Adrenal gland (tissue), 12 donors: ENCODE results near the gene DOCK4. TPM values are rescaled to one million over a fixed set of nuclear protein-coding genes. Genes with fewer than 3 reads are reported as not detected.

ENCODE experiments used
- DNase-seq, 7 donors: peaks; one replicate each; pipeline ENCODE4 v3.0.0-alpha.2; 2019 to 2020
- H3K27ac ChIP-seq, 5 donors: fragments of 200-600 bp; sonication (generic) in 4 of 5; 1 replicate in 3 of 5; 2 replicates in 2 of 5; pipeline versions ENCODE4 v1.5.1 to v1.8.0; 2016 to 2020; ENCODE audit warnings: mild to moderate bottlenecking in 1 of 5
- H3K27me3 ChIP-seq: fragments of 200-600 bp; 2 replicates; pipeline ENCODE4 v1.8.0; 2021
- H3K36me3 ChIP-seq, 2 donors: fragments of 200-600 bp; replicated peaks in 1 of 2; 1 replicate in 1 of 2; 2 replicates in 1 of 2; pipeline versions ENCODE4 v1.5.1 to v1.8.0; 2018 to 2022
- H3K4me1 ChIP-seq, 2 donors: fragments of 200-600 bp; replicated peaks in 1 of 2; 1 replicate in 1 of 2; 2 replicates in 1 of 2; pipeline versions ENCODE4 v1.5.1 to v1.8.0; 2018 to 2021
- H3K4me3 ChIP-seq, 4 donors: fragments of 200-600 bp; sonication (generic) in 3 of 4; one replicate each; pipeline ENCODE4 v1.5.1; 2016 to 2018
- H3K9me3 ChIP-seq, 3 donors: fragments of 200-600 bp; sonication (generic) in 1 of 3; replicated peaks in 1 of 3; 1 replicate in 2 of 3; 2 replicates in 1 of 3; pipeline versions ENCODE4 v1.5.1 to v1.8.0; 2016 to 2021
- CTCF ChIP-seq, 6 experiments: fragments of 450-650 bp in 4 of 6; fragments of 200-600 bp in 2 of 6; sonication (generic) in 1 of 6; IDR thresholded peaks; 1 replicate in 5 of 6; 2 replicates in 1 of 6; pipeline versions ENCODE4 v1.5.1 to v1.8.0; 2016 to 2021; ENCODE audit warnings: antibody characterized with exemption in 6 of 6, mild to moderate bottlenecking in 2 of 6, moderate library complexity in 1 of 6
- POLR2A ChIP-seq, 2 donors: fragments of 450-650 bp; IDR thresholded peaks; one replicate each; pipeline ENCODE4 v1.6.1; 2017; ENCODE audit warnings: antibody characterized with exemption in 2 of 2, mild to moderate bottlenecking in 2 of 2, moderate library complexity in 1 of 2
- WGBS, 4 donors: extraction: QIAGEN DNeasy Blood & Tissue Kit in 2 of 4; methylation state at CpG; one replicate each; pipeline versions ENCODE4 v1.1.5 to v1.1.7; 2013 to 2017; 5-methylcytosine and 5-hydroxymethylcytosine counted together
- intact Hi-C, 2 donors: fragments of 100-400 bp; cut with DNase I; formaldehyde crosslinking; loops; one replicate each; pipeline versions ENCODE4 v1.14.1 to v1.15.0; 2022 to 2023
- polyA plus RNA-seq, 3 donors: library from polyadenylated mRNA; stranded (reverse); fragments of 200-250 nt in 2 of 3; fragments of 350-450 nt in 1 of 3; fragmentation: Illumina TruSeq in 1 of 3; extraction: RNeasy Lipid Tissue Mini Kit (QIAGEN cat#74804) in 1 of 3; gene quantifications; one replicate each; pipeline ENCODE4 v1.2.3, GENCODE V29; 2013 to 2014
- total RNA-seq, 9 donors: library from RNA; depleted of rRNA in 4 of 9; stranded (reverse); fragments of >200 nt in 4 of 9; fragments of 120-200 nt in 1 of 9; fragmentation: NEBNext Ultra II Directional in 1 of 9; extraction: Animal tissue kit (Norgen Biotek cat#: 25700) in 1 of 9; gene quantifications; one replicate each; pipeline versions ENCODE4 v1.1.0 to v1.2.4, GENCODE V29; 2013 to 2023
- donor health status: healthy with polysubstance abuse.
- donor health status: Bipolar disorder and iron deficiency.
- donor health status: DM: yes; HTN: yes; CAD: no.
- donor health status: DM: no; HTN: no; CAD: no.
- donor health status: DM: no; HTN: no; CAD: no.
- donor health status: DM: yes; HTN: yes; CAD: no.

Gene DOCK4
- total and polyA plus RNA-seq, 12 donors, result 6.2 to 37.6 (median 21.1) TPM

GRCh38 chr7:112010109-112010508 lies 196.1 kb downstream of the DOCK4 start:
- no peaks in the 10 kb centered on the region for H3K27me3 ChIP-seq
- WGBS, 4 donors, result 74 to 96% (median 91%) methylated on average over 2 of the region's 2 CpGs
- H3K4me1 ChIP-seq, result peaks cover 0 to 22% of the 10 kb centered on the region in 2 donors
- peak overlapping the region in 1 of 5 donors; percentile 46 for H3K27ac ChIP-seq
- H3K4me3 ChIP-seq, result no peak overlapping the region
- no peaks in the 10 kb centered on the region for H3K36me3 ChIP-seq
- intact Hi-C loops, result no loop called here
- no peaks in the 10 kb centered on the region for H3K9me3 ChIP-seq
- no peak for DNase-seq
- TF ChIP-seq CTCF (IDR thresholded peaks at IDR 0.05), result no peak
- no peak for TF ChIP-seq POLR2A (IDR thresholded peaks at IDR 0.05)

- H3K27ac ChIP-seq, result peak overlapping the region in 1 of 5 donors; percentile 12
- intact Hi-C loops, result no loop called here
Measured at GRCh38 chr7:112009081-112009480, 197.1 kb downstream of the DOCK4 start.

GRCh38 chr7:112007185-112007584 lies 199.0 kb downstream of the DOCK4 start:
- H3K27ac ChIP-seq, result no peak overlapping the region
- TF ChIP-seq CTCF (IDR thresholded peaks at IDR 0.05), result no peak
- TF ChIP-seq POLR2A (IDR thresholded peaks at IDR 0.05), result no peak
- peaks cover 0 to 21% of the 10 kb centered on the region in 2 donors for H3K4me1 ChIP-seq
- H3K4me3 ChIP-seq, result no peak overlapping the region
- no peaks in the 10 kb centered on the region for H3K36me3 ChIP-seq
- no peaks in the 10 kb centered on the region for H3K9me3 ChIP-seq
- DNase-seq, result no peak
- intact Hi-C loops, result no loop called here
- H3K27me3 ChIP-seq, result no peaks in the 10 kb centered on the region
- WGBS, 4 donors, result 65 to 72% (median 69%) methylated on average over 4 of the region's 4 CpGs

More at GRCh38 chr7:112009081-112009480, 197.1 kb downstream of the DOCK4 start:
- H3K4me3 ChIP-seq, result no peak overlapping the region
- no peak for DNase-seq
- no peaks in the 10 kb centered on the region for H3K9me3 ChIP-seq
- no peaks in the 10 kb centered on the region for H3K36me3 ChIP-seq
- no peaks in the 10 kb centered on the region for H3K27me3 ChIP-seq
- peaks cover 0 to 22% of the 10 kb centered on the region in 2 donors for H3K4me1 ChIP-seq
- TF ChIP-seq POLR2A (IDR thresholded peaks at IDR 0.05) (no peak), CTCF (IDR thresholded peaks at IDR 0.05) (no peak)

- Histone ChIP-seq H3K36me3 (no peaks in the 10 kb centered on the region), H3K27me3 (no peaks in the 10 kb centered on the region), H3K4me3 (no peak overlapping the region), H3K27ac (no peak overlapping the region), H3K4me1 (peaks cover 0 to 10% of the 10 kb centered on the region in 2 donors), H3K9me3 (no peaks in the 10 kb centered on the region)
- no peak for DNase-seq
- intact Hi-C loops, result no loop called here
- WGBS, 4 donors, result 88 to 95% (median 95%) methylated on average over 2 of the region's 2 CpGs
- TF ChIP-seq POLR2A (IDR thresholded peaks at IDR 0.05) (no peak), CTCF (IDR thresholded peaks at IDR 0.05) (no peak)
Measured at GRCh38 chr7:112006071-112006470, 200.1 kb downstream of the DOCK4 start.
